Activated CD8-positive, alpha-beta memory T cell treated with anti-CD3 and anti-CD28 coated beads for 36 hours (primary cell): Measurements from ENCODE around the gene PPP2R5A. TPM values are rescaled to one million over a fixed set of nuclear protein-coding genes. Genes with fewer than 3 reads are reported as not detected.

Experiments used
- CTCF ChIA-PET: fragments of 350-600 bp; sonication (Branson Sonifier 250); formaldehyde crosslinking; loops from one replicate; lab custom pipeline; 2021; ENCODE audit warnings: antibody characterized with exemption; lab: Charles Lee
- POLR2A ChIA-PET: fragments of 350-600 bp; sonication (Branson Sonifier 250); formaldehyde crosslinking; loops from one replicate; lab custom pipeline; 2021; ENCODE audit warnings: antibody characterized with exemption; lab: Charles Lee
- total RNA-seq, 2 experiments: library from RNA; stranded (reverse); gene quantifications; one replicate each; pipeline ENCODE4 v1.2.3, GENCODE V29; 2021

The PPP2R5A gene
- total RNA-seq, result 10 to 100 TPM; 42.0 to 42.9 TPM

DNA sequence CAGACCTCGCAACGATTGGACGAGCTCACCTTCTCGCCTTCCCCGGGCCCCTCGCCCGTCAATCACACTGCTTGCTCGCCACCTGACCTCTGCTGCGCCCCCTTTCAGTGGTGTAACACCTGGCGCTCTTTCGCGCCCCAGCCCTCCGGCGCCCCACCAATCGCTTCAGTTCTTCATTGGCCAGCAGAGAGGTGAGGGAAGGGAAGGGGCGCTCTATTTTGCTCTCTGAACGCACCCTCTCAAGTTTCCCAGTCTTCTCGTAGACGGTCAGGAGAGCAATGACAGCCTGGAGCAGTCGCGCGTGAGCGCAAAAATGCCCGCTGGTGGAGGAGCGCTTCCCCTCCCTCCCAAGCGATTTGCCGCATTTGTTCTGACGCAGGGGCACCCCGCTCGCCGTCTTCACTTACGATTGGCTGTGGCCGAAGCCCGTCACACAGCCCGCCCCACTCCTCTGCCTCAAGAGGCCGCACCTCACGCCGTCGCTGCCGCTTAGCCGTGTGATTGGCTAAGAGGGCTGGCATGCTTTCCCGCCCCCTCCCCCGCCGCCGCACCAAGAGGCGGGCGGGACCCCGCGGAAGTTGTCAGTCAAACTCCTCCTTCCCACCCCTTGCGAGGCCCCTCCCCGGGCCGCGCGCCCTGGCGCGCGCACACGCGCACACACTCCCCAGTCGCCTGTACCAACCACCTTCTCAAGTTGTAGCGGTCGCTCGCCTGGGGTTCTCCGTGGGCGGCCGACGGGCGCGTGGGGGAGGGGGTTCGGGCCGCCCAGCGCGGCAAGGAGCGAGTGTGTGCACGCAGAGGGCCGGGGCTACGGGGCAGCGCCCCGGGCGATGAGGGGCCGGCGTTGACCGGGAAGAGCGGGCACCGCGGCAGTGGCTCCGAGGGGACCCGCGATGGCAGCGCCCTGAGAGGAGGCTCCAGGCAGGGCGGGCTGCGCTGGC is at the start of gene PPP2R5A:
PPP2R5A (plus strand) TSS at position 667 of the 941 bp plus-strand sequence. CDS start 701 bp downstream, outside the sequence.
- CTCF ChIA-PET, result interaction anchor here (0.6 to 2.7 kb wide), 7 partner anchors 11 to 1476 kb away, joined by 3 to 10 read pairs (median 3); partner anchors contain the start of genes DTL and INTS7

DNA sequence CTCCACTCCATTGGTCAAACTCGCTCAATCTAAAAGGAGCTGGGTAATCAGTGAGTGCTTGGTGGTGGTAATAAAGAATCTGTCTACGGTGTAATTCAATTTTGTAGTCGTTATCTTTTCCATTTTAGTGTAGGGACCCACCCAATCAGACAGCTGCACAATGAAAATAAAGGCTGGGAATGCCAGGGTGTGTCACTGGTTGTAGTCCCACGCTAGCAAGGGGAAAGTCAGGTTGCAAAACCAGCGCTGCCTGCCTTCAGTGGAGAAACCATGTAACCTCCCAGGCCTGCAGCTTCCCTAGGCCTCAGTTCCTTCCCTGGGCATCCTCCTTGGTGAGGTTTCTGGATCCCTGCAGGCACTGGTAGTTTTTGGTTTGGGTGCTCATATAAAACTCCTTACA is 49.4 kb upstream of the PPP2R5A start:
- POLR2A ChIA-PET, result interaction anchor here (0.6 kb wide), 1 partner anchor 11 kb away, joined by 3 read pairs; no protein-coding TSS in a partner anchor
- CTCF ChIA-PET, result no interaction called here

More for the DNA sequence above, at the start of gene PPP2R5A:
- POLR2A ChIA-PET, result interaction anchor here (0.6 to 0.9 kb wide), 4 partner anchors 9 to 250 kb away, joined by 3 to 5 read pairs (median 4); partner anchors contain the start of genes DTL and INTS7

DNA sequence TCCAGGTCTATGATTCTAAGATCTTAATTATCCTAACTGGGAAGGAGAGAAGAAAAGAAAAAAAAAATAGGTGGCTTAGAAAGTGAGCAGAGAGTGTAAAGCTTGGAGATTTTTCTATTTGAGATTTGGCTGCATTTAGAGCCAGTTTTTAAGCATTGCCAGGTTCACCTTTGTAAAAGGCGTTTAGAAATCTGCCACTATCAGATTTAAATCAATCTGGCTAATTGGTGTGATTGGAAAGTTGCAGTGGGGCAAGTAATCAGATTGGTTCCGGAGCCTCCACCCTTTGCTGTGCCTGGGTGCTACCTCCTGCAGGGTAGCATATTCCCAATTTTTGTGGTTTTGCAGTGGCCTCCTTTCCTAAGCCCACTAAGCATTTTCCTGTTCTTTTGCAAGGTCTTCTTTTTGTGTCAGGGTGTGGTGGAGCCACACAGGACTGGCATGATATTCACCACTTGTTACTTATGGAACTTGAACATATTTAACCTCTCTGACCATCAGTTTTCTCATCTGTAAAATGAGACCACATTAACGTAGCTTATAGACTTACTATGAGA is 48.5 kb upstream of the PPP2R5A start:
- ChIA-PET CTCF (no interaction called here), POLR2A (no interaction called here)

DNA sequence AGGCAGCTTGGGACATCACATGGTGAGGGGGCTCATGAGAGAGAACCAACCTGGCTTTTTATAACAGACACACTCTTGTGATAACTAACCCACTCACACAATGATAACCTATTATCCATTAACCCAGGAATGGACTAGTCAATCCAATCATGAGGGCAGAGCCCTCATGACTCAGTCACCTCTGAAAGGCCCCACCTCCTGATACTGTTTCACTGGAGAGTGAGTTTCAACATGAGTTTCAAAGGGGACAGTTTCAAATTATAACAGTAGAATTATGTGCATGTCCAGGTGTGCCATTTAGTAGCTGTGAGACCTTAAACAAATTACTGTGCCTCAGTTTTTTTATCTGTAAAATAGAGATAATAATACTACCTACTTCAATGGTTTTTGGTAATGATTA is 47.6 kb upstream of the PPP2R5A start:
- ChIA-PET CTCF (no interaction called here), POLR2A (no interaction called here)

DNA sequence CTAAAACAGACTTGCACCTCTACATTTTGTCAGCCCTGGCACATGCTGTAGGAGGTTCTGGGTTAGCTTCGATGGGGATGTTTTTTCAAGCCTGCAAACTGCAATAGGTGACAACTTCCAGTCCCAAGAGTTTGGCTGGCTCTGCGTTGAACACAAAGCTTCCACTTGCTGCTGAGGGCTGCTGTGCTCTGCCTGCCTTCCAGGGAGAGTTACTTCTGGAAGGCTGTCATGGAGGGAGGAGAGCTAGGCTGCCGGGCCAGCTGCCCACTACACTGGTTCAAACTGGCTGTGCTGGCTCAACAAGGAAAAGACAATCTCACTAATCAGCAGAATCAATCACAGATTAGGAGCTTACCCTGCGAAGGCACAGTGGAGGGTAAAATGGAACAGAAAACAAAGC is 46.7 kb upstream of the PPP2R5A start:
- ChIA-PET CTCF (no interaction called here), POLR2A (no interaction called here)

DNA sequence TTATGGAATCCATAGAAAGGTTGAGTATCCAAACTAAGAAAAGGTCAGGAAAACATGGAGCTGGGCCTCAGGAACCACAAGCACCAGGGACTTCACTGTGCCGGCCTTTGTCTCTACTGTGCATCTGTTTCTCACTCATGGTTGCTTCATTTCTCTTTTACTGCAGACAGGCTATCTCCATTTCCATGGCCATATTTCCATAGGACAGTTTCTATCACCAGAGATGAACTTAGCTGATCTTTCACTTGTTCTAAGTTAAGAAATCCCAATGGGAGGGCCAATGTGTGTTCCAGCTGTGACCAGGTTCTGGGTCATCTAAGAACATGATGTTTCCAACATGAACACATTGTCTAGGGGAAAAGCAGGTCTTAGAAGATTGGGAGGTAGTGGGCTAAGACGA is 43.7 kb upstream of the PPP2R5A start:
- POLR2A ChIA-PET, result no interaction called here
- CTCF ChIA-PET, result no interaction called here

DNA sequence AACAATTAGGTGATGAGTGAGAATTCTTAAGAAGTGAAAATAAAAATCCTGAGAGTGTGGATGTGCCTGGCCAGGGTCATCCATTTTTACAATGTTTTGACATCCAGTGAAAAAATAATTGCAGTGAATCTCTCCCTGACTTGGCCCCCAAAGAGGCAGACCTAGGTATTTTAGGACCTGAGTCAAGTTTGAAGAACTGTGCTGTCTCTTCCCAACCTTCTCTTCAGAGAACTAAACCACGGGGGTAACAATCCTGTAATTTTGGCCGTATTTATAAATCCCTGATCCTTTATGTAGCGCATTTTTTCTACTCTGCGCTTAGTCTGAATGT is 43.3 kb upstream of the PPP2R5A start:
- ChIA-PET POLR2A (no interaction called here), CTCF (no interaction called here)

DNA sequence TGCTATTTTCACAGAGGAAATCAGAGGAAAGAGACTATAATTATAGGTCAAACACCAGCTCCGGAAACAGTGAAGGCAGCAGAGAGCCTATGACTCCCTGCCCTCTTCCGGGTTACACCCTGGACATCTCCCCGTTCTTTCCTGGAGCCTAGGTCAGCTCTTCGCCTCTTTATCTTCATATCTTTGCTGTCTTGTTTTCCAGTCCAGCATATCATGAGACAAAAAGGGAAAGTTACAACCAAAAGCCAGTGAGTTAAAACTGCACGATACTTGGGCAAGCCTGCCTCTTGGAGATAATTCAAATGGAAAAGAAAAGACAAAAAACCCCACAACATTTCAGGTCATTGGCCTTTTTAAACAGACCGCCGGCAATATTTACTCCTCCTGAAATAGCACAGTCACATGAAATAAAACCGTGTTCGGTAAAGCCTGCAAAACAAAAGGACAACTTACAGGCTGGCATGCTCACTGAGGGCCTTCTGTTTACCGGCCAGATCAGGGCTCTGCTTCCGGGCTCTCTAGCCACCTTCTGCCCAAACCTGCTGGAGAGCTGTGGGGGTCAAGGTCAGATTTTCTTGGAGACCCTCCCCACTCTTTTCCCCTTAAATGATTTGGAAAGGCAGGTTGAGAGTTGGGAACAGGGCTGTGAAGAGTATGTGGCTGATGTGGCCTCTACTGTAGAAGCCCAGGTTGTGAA is 42.8 kb upstream of the PPP2R5A start:
- ChIA-PET CTCF (interaction anchor here (0.7 kb wide), 1 partner anchor 155 kb away, joined by 3 read pairs; no protein-coding TSS in a partner anchor), POLR2A (no interaction called here)

DNA sequence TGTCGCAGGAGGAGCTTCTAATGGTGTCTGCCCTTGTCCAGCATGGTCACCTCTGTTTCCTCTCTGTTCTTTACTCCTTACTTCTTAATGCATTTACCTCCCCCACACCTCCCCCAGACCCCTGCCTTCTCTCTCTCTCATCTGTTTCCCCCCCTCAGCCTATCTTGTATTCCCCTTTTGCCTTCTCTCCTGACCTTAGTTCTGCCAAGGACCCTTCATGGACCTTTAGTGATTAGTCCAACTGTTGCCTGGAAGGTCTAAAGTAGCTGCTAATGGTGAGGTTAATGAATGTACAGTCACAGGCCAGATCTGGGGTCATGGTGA is 42.3 kb upstream of the PPP2R5A start:
- CTCF ChIA-PET, result interaction anchor here (0.6 to 0.7 kb wide), 2 partner anchors 17 to 154 kb away, joined by 3 to 5 read pairs; no protein-coding TSS in a partner anchor
- POLR2A ChIA-PET, result no interaction called here

DNA sequence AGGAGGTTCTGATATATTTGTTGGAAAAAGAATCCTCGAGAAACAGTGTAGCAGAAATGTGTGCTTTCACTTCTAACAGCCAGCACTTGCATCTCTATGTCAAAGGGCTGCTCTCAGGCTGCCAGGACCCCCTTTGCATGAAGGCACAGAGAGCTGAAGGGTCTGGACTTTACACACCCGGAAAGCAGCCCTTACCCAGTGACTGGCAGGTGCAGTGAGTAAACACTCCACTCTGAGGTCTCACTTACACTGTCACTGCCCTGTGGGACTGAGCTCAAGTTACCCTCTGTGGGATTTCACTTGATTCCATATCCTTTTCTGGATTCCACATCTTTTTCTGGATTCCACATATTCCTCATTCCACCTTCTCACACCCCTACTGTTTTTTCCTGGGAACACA is 40.8 kb upstream of the PPP2R5A start:
- POLR2A ChIA-PET, result no interaction called here
- CTCF ChIA-PET, result no interaction called here

DNA sequence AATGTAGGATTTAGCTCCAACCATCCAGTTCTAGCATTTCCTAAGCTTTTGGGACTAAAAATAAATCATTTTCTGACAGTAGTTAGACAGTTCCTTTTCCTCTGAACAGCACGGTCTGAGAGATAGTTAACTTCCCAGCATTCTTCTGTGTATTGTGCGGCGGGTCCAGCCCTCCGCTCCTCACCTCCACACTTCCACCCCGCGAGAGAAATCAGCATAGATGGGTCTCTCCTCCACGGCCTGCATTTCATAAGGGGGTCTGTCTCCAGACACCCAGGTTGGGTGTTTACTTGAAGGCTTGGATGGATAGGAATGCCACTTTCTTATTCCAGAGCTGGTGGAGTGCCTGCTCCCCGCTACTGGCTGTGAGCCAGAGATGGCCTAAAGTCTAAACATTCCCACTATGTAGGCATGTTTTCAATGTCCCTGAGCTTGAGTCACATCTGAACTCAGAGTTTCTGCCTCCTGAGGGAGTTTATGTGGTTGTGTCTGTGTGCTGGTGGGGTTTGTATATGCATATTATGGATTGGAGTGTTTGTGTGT is 38.0 kb upstream of the PPP2R5A start:
- ChIA-PET POLR2A (no interaction called here), CTCF (no interaction called here)

DNA sequence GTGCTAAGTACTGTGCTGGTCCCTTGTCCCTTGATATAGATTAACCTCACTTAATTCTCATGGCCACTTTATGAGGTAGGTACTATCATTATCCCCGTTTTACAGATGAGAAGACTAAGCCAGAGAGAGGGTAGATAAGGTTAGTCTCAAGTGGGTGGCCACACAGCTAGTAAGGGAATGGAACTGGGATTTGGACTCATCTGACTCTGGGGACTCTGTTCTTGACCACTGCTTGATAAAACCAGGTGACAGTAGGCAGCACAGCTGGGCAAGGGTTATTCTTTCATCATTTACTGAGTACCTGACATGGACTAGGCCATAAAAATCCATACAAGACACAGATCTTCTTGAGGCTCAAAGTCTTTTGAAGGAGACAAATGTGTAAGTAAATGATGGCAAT is 37.2 kb upstream of the PPP2R5A start:
- ChIA-PET CTCF (no interaction called here), POLR2A (no interaction called here)

DNA sequence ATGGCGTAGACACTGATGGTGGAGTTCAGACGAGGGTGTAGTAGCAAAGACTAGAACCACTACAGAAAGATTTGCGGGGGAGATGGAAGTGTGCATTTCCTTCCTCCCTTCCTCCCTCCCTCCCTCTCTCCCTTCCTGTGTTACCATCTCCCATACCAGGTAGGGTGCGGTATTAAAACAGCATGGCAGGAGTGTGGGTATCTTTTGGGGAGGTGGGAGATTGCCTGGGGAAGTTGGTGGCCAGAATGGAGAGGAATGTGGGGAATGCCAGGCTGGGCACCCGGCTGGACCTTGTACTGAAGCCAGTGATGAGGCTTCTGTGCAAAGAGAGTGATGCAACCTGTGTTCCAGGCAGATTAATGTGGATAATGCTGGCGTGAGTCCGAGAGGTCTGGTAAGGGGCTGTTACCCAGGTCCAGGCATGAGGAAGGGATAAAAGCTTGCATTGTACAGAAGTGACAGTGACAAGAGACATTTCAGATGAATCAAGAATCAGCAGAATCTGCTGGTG is 30.3 kb upstream of the PPP2R5A start:
- ChIA-PET CTCF (no interaction called here), POLR2A (no interaction called here)

DNA sequence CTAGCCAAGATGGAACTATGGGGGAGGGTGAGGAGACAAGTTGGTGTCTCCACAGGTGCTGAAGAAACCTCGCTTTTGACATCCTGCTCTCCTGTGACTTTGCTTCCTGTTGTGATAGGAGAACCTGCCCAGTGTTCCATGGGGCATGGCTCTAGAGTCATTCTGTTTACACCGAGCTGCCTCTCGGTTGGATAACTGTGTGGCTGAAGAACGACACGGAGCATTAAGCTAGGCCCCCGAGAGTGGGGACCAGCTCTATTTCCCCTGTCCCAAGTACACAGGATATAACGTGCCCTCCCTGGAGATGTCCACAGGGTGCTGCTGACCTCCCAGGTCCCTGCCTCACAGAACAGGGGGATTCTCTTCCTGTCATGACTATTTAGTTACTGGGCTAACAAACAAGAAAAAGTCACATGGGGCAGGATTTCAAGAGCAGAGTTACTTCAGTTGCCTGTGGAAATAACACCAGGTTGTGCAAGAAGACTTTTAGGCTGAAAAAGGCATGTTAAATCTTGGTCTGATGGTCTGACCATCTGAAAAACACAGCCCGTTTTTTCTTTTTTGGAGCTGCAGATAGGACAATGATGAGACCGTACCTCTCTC is 29.4 kb upstream of the PPP2R5A start:
- CTCF ChIA-PET, result interaction anchor here (1.0 kb wide), 1 partner anchor 31 kb away, joined by 3 read pairs; no protein-coding TSS in a partner anchor
- POLR2A ChIA-PET, result interaction anchor here (1.2 kb wide), 1 partner anchor 30 kb away, joined by 3 read pairs; the partner anchor contains the start of gene PPP2R5A

DNA sequence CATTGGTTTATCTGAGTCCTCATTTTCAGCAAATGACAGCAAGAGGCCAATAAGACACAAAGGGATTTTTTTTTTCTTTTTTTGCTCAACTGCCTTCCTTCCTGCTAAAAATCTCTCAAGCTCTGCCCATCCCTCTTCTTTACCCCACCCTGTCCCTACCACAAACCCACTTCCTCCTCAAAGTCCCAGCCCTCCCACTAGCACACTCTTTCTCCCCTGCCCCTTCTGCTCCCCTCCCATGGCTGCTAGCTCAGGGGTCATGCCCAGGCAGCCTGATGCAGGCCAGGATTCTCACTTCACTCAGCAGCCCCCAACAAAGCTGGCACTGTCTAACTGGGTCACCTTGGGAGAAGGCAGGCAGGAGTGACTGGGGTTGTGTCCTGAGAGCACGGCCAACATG is 28.8 kb upstream of the PPP2R5A start:
- ChIA-PET POLR2A (interaction anchor here (1.2 kb wide), 1 partner anchor 29 kb away, joined by 3 read pairs; the partner anchor contains the start of gene PPP2R5A), CTCF (interaction anchor here (1.0 kb wide), 1 partner anchor 31 kb away, joined by 3 read pairs; no protein-coding TSS in a partner anchor)

DNA sequence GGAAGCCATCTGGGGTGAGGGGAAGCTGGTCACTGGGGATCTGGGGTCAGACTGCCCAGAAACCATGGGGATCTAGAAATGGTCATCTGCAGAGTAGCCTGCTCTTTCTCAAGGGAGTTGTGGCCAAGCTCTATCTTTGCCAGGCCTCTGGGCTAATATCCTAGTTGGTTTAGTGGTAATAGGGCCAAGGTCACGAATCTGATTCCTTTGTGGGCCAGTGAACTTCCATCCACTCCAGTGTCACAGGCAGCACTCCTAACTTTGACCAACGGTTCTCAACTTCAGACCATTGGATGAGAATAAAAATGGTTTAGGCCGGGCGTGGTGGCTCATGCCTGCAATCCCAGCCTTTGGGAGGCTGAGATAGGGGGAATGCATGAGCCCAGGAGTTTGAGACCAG is 28.1 kb upstream of the PPP2R5A start:
- POLR2A ChIA-PET, result no interaction called here
- CTCF ChIA-PET, result interaction anchor here (1.3 kb wide), 1 partner anchor 23 kb away, joined by 3 read pairs; no protein-coding TSS in a partner anchor

DNA sequence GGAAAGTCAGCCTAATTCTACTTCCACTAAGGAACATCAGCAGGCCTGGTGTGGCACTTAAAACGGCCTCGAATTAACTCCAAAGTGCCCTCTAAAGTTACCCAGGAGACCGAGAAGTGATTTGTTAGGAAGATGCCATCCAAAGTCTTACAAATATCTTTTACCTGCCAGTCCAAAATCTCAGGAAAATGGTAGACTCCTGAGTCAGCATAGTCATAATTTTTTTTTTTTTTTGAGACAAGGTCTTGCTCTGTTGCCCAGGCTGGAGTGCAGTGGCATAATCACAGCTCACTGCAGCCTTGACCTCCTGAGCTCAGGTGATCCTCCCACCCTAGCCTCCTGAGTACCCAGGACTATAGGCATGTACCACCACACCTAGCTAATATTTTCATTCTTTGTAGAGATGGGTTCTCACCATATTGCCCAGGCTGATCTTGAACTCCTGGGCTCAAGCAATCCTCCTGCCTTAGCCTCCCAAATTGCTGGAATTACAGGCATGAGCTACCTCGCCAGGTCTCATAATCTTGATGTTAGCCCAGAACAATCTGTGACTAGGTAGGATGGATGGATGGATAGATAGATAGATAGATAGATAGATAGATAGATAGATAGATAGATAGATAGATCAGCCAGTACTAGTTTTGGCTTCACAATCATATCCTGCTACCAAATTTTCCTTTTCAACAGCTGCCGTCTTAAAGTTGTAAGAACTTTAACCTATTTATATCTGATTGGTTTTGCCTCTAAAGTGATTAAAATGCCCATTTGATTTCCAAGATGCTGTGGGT is 25.3 kb upstream of the PPP2R5A start:
- CTCF ChIA-PET, result interaction anchor here (0.6 to 0.7 kb wide), 2 partner anchors 17 to 1885 kb away, joined by 3 to 5 read pairs; no protein-coding TSS in a partner anchor

More for the DNA sequence above, 25.3 kb upstream of the PPP2R5A start:
- POLR2A ChIA-PET, result no interaction called here
